ENCODE results near the gene GIT1.

DNA sequence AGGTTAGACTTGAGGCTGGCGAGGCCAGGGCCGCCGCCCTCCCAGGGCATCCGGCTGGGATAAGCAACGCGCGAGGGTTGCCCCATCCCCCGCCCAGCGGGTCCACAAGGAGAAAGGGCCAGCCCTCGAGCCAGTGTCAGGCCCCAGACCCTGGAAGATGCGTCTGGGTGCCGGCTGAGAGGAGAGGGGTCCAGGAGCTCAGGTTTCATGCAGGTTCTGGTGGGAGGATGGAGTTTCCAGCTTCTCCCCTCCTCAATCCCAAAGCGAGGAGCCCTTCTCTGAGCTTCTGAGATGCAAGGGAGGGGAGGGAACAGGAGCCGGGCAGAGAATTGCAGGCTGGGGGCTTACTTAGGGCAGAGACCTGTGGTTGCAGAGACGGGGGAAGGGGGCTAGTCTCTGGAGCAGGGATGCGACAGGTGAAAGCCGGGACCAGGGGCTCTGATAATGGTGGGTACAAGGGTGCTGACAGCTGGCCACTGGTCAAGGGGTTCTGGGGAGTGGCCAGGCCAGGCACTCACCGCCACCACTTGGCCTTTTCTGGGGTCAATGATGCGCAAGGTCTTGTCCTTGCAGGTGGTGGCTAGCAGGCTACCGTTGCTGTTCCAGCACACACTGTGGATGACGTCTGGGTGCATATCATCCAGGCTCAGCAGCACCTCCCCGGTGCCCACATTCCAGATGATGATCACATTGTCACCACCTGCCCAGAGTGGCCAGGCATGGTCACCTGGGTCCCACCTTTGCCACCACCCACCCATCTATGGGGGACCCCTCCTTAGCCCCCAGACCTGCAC lies 29.0 kb upstream of the GIT1 start:
- no peak for TF ChIP-seq POLR2A (IDR thresholded peaks at IDR 0.05)
- TF ChIP-seq, protein P1, sequence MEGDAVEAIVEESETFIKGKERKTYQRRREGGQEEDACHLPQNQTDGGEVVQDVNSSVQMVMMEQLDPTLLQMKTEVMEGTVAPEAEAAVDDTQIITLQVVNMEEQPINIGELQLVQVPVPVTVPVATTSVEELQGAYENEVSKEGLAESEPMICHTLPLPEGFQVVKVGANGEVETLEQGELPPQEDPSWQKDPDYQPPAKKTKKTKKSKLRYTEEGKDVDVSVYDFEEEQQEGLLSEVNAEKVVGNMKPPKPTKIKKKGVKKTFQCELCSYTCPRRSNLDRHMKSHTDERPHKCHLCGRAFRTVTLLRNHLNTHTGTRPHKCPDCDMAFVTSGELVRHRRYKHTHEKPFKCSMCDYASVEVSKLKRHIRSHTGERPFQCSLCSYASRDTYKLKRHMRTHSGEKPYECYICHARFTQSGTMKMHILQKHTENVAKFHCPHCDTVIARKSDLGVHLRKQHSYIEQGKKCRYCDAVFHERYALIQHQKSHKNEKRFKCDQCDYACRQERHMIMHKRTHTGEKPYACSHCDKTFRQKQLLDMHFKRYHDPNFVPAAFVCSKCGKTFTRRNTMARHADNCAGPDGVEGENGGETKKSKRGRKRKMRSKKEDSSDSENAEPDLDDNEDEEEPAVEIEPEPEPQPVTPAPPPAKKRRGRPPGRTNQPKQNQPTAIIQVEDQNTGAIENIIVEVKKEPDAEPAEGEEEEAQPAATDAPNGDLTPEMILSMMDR (IDR thresholded peaks at IDR 0.05): no peak

All from ovary (tissue), 3 donors.